OCI-LY7 (cell line): ENCODE measurements around the gene EP400. TPM values are rescaled to one million over a fixed set of nuclear protein-coding genes. Genes with fewer than 3 reads are reported as not detected.

Experiments
- BruUV-seq: library from RNA; stranded (reverse); fragments of 400-500 nt; replicated peaks from 2 replicates; lab custom pipeline; 2021; lab: Mats Ljungman, UMichigan
- CTCF ChIA-PET: fragments of 300-600 bp; sonication (Branson Sonifier 250); formaldehyde crosslinking; loops from one replicate; lab custom pipeline; 2022; ENCODE audit warnings: antibody characterized with exemption; ENCODE audit not compliant: unreplicated experiment; lab: Charles Lee
- POLR2A ChIA-PET: fragments of 300-600 bp; sonication (Branson Sonifier 250); formaldehyde crosslinking; loops from one replicate; lab custom pipeline; 2022; ENCODE audit warnings: antibody characterized with exemption; lab: Charles Lee
- DNase-seq: peaks from one replicate; pipeline ENCODE4 v3.0.0-alpha.2; 2015; ENCODE audit warnings: low spot score
- H2AFZ ChIP-seq: fragments of 200-600 bp; sonication (generic), shearing (Covaris generic); 2 replicates; pipeline ENCODE4 v1.6.1; 2014; ENCODE audit warnings: mild to moderate bottlenecking, antibody characterized with exemption, low read length, moderate library complexity
- H3K27ac ChIP-seq: fragments of 200-600 bp; sonication (generic); 2 replicates; pipeline ENCODE4 v1.5.1; 2014; ENCODE audit warnings: mixed run types, low read depth, mild to moderate bottlenecking, moderate library complexity, low read length, inconsistent platforms; ENCODE audit not compliant: poor library complexity, severe bottlenecking
- H3K36me3 ChIP-seq: fragments of 200-600 bp; sonication (generic); 2 replicates; pipeline ENCODE4 v1.6.1; 2014; ENCODE audit warnings: mild to moderate bottlenecking, antibody characterized with exemption, low read length, moderate library complexity, mixed read lengths; ENCODE audit not compliant: insufficient read depth
- H3K4me1 ChIP-seq: fragments of 200-600 bp; sonication (generic); 2 replicates; pipeline ENCODE4 v1.5.1; 2014; ENCODE audit warnings: mild to moderate bottlenecking, low read length; ENCODE audit not compliant: insufficient read depth, poor library complexity, severe bottlenecking
- H3K4me2 ChIP-seq: fragments of 200-600 bp; sonication (generic); 2 replicates; pipeline ENCODE4 v1.6.1; 2014; ENCODE audit warnings: mild to moderate bottlenecking, low read length
- H3K4me3 ChIP-seq: fragments of 200-600 bp; sonication (generic); 2 replicates; pipeline ENCODE4 v1.5.1; 2014; ENCODE audit warnings: mild to moderate bottlenecking, low read depth, low read length; ENCODE audit not compliant: poor library complexity, severe bottlenecking
- H3K79me2 ChIP-seq: fragments of 200-600 bp; sonication (generic); 2 replicates; pipeline ENCODE4 v1.6.1; 2016; ENCODE audit warnings: low read depth, mild to moderate bottlenecking, low read length, moderate library complexity, mixed read lengths; ENCODE audit not compliant: insufficient read depth
- H3K9me2 ChIP-seq: fragments of 200-600 bp; sonication (generic); 2 replicates; pipeline ENCODE4 v1.6.1; 2016; ENCODE audit warnings: mild to moderate bottlenecking, low read length, mixed read lengths; ENCODE audit not compliant: insufficient read depth
- H3K9me3 ChIP-seq: fragments of 200-600 bp; sonication (generic); 2 replicates; pipeline ENCODE4 v1.6.1; 2014; ENCODE audit warnings: mild to moderate bottlenecking, mixed run types, low read length, mixed read lengths
- H4K20me1 ChIP-seq: fragments of 200-600 bp; sonication (generic); 2 replicates; pipeline ENCODE4 v1.6.1; 2014; ENCODE audit warnings: mild to moderate bottlenecking, antibody characterized with exemption, low read length, moderate library complexity, mixed read lengths; ENCODE audit not compliant: insufficient read depth
- CTCF ChIP-seq: fragments of 200-600 bp; sonication (generic); conservative IDR thresholded peaks from 2 replicates; pipeline ENCODE4 v1.5.1; 2014; ENCODE audit warnings: mild to moderate bottlenecking, antibody characterized with exemption, low read length, moderate library complexity, mixed read lengths
- EZH2phosphoT487 ChIP-seq: fragments of 200-600 bp; sonication (generic); IDR thresholded peaks from 2 replicates; pipeline ENCODE4 v1.6.1; 2018; ENCODE audit warnings: low read depth, borderline replicate concordance, mild to moderate bottlenecking, mixed run types, antibody characterized with exemption, low read length, moderate library complexity, mixed read lengths
- intact Hi-C: fragments of 100-400 bp; cut with micrococcal nuclease; formaldehyde crosslinking; loops from one replicate; pipeline ENCODE4 v1.10.0; 2022; ENCODE audit not compliant: unreplicated experiment
- total RNA-seq, 2 experiments: library from RNA; depleted of rRNA in 1 of 2; stranded (reverse); fragments of >200 nt in 1 of 2; shearing (Covaris generic) in 1 of 2; gene quantifications; 2 replicates each; pipeline ENCODE4 v1.2.3, GENCODE V29; 2014 to 2022

The EP400 gene
- total RNA-seq, 2 experiments from 2014 or later: 20.7 to 56.2 TPM

- H3K4me2 ChIP-seq: peak overlapping the region; percentile 56
- POLR2A ChIA-PET: interaction anchor here (2.2 kb wide), 1 partner anchor 9 kb away, joined by 7 read pairs; no protein-coding TSS in a partner anchor
These were observed 115.5 kb downstream of the EP400 start for GRCh38 chr12:132065203-132065602.

GRCh38 chr12:132065609-132066344 is 116.0 kb downstream of the EP400 start:
- TF ChIP-seq CTCF: 0 out of 2 replicates have a peak, but pooled peaks have one; percentile 21
- TF ChIP-seq EZH2phosphoT487: no peak
- Histone ChIP-seq H3K4me2 (peak overlapping the region; percentile 56), H3K4me1 (peaks cover 60% of the 10 kb centered on the region), H3K4me3 (peak overlapping the region; percentile 1), H2AFZ (no peak overlapping the region), H3K27ac (peak overlapping the region; percentile 71), H3K36me3 (peaks cover 56% of the 10 kb centered on the region), H3K9me2 (no peaks in the 10 kb centered on the region), H3K79me2 (no peaks in the 10 kb centered on the region), H4K20me1 (no peaks in the 10 kb centered on the region), H3K9me3 (no peaks in the 10 kb centered on the region)
- POLR2A ChIA-PET: interaction anchor here (2.2 kb wide), 1 partner anchor 10 kb away, joined by 7 read pairs; no protein-coding TSS in a partner anchor
- no TSS peak for BruUV-seq
- peak; percentile 36 for DNase-seq
- CTCF ChIA-PET: no interaction called here
- intact Hi-C loops: loop anchor here (10.0 kb wide), 2 partner anchors 141 to 1191 kb away; partner anchors contain the start of genes PUS1 and RAN

More at GRCh38 chr12:132065203-132065602, 115.5 kb downstream of the EP400 start:
- H3K4me1 ChIP-seq: peaks cover 54% of the 10 kb centered on the region
- H4K20me1 ChIP-seq: no peaks in the 10 kb centered on the region
- H3K79me2 ChIP-seq: no peaks in the 10 kb centered on the region
- H2AFZ ChIP-seq: no peak overlapping the region
- H3K9me2 ChIP-seq: no peaks in the 10 kb centered on the region
- DNase-seq: peak; percentile 39
- H3K4me3 ChIP-seq: peak overlapping the region; percentile 13
- peak overlapping the region; percentile 71 for H3K27ac ChIP-seq
- peaks cover 58% of the 10 kb centered on the region for H3K36me3 ChIP-seq
- no peaks in the 10 kb centered on the region for H3K9me3 ChIP-seq
- intact Hi-C loops: loop anchor here (10.0 kb wide), 2 partner anchors 140 to 1190 kb away; partner anchors contain the start of genes PUS1 and RAN
- TF ChIP-seq CTCF (no peak), EZH2phosphoT487 (no peak)
- BruUV-seq: no TSS peak
- CTCF ChIA-PET: no interaction called here
